GM18519 (cell line): Measurements from ENCODE around the gene CLEC11A.

ENCODE experiments used
- ATAC-seq: cut with Tn5 transposase; IDR thresholded peaks from one replicate; pipeline ENCODE4 v1.9.1; 2021; ENCODE audit warnings: mild to moderate bottlenecking, moderate library complexity; ENCODE audit not compliant: unreplicated experiment, low FRiP score

CLEC11A gene

GRCh38 chr19:50703915-50704796 is 19.0 kb upstream of the CLEC11A start:
- no peak for ATAC-seq

- no peak for ATAC-seq
These were observed 17.6 kb upstream of the CLEC11A start for GRCh38 chr19:50705422-50706019.

- ATAC-seq: no peak
These were observed 16.8 kb upstream of the CLEC11A start for GRCh38 chr19:50706387-50706786.

DNA sequence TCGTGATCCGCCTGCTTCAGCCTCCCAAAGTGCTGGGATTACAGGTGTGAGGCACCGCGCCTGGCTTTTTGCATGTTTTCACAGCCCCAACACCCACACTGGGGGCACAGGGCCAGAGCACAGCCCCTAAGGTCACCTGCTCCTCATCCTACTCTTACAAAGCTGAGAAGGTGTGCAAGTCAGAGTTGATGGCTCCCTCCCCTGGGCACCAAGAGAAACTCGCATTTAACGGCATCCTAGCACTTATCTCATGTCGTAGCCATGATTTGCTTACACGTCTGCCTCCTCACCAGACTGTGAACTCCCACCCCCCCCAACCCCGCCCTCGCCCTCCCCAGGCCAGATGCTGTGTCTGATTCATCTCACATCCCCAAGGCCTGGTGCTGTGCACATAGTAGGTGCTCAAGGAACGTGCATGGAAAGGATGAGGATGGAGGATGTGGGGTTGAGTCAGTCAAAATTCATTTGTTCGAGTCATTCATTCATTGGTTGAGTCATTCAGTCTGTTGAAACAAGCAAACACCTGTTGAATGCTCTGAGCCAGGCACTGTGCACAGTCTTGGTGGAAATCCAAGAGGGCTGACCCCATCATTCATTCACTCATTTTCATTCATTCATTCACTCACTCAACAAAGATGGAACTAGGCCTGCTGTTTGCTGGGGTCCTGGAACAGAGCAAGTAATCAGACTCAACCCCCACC is 14.8 kb upstream of the CLEC11A start:
- no peak for ATAC-seq

GRCh38 chr19:50710094-50710493 is 13.1 kb upstream of the CLEC11A start:
- ATAC-seq: no peak

- no peak for ATAC-seq
These were observed 12.6 kb upstream of the CLEC11A start for GRCh38 chr19:50710612-50711011.

- ATAC-seq: no peak
These were observed 12.0 kb upstream of the CLEC11A start for GRCh38 chr19:50711196-50711595.

DNA sequence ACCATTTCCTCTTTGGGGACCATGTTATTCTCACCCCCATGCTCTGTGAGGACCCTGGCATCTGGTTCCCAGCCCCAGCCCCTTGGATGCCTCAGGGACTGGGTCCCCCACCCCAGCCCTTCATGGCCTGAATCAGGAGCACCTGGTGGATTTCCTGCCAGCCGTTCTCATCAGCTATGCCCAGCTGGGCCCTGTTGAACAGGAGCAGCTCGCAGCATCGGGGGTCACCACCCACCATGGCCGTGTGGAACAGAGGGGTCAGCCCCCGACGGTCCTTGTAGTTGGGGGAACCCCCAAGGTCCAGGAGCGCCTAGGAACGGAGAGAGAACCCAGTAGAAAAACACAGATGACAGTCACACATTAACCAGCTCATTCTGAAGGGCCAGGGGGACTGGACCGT is 11.4 kb upstream of the CLEC11A start:
- no peak for ATAC-seq

GRCh38 chr19:50712833-50713232 is 10.3 kb upstream of the CLEC11A start:
- ATAC-seq: no peak

DNA sequence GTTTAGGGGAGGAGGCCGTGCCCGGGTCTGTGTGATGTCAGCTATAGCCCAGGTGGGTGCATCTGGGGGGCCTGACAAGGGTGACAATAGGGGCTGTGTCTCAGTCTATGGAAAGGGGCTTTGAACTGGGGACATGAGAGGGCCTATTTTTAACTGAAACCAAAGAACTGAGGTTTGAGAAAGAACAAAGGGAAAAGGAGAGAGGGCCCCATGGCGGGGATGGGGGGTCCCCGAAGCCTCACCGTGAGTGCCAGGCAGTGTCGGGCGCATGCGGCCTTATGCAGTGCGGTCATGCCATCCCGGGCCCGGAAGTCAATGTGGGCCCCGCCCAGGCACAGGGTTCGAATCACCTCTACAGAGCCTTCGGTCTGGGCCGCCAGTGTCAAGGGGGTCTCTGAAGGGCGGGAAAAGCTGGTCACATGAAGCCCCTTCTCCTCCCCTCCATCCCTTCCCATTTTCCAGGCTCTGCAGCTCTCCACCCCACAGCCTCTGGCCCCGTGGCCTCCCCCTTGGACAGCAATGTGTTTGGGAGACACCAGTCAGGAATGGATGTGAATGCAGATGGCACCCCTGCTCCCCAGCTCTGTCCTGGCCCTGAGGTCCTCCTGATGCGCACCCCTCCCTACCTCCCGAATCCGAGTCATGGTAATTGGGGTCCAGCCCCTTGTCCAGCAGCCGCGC is 9.5 kb upstream of the CLEC11A start:
- ATAC-seq: no peak

DNA sequence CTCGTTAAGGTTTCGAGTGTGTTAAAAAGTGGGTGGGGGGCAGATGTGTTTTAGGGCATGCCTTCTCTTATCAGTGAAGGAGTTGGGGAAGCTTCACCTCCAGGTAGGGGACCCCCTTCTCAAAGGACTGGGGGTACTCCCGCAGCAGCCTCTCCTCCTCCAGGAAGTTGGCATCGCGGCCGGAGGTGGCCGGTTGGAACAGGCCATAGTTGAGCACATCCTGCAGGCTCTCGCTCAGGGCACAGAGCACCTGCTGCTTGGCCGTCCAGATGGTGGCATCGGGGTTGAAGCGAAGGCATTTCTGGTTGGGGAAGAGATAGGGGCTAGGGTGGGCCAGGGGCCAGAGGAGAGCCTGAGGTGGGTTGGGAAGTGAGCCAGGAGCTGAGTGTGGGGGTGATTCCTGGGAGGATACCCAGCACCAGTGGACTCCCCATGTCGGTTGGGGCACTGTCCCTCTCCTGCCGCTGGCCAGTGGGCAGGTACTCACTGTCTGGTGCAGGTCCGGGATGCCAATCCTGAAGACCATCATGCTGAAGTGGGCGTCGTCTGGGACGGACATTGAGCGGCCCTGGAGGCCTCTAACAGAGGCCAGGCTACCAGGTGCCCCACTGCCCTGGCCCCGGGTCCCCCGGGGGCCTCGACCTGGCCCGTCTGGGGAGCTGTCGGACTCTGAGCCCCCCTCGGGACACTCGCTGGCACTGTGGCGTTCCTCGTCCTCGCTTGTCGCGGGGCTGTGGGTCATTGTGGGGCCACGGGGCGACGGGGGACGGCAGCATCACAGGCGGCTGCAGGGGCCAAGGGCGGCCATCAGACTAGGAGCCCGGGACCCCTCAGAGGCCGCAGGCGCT is 6.8 kb upstream of the CLEC11A start:
- no peak for ATAC-seq

DNA sequence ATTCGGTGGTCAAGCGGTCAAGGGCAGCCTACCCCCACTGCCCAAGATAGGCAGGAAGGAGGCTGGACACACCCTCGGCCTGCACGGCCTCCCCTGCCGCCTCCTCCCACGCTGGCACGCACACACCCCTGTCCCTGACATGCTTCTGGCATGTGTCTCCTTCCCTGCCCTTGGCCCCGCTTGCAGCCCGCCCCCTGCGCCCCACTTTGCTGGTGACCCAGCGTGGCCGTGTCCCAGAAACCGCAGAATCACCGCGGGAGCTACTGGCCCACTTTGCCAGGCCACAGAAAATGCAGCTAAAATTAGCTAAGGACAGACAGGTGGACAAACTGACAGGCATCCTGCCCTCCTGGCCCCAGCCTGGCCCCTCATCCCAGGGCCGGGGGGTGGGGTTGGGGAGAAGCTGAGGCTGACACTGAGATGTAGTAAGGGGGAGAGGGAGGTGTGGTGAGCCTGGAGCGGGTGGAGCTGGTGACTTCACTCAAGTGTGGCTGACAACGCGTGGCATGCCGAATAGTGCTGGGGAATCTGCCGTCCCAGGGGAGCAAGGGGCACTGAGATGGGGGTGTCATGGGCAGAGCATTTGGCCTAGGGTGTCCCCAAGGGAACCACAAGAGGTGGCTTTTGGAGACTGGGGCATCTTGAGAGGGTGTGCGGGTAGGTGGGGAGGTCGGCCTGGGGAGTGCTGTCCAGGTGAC is 6.0 kb upstream of the CLEC11A start:
- ATAC-seq: no peak

- ATAC-seq: no peak
These were observed 5.3 kb upstream of the CLEC11A start for GRCh38 chr19:50717891-50718254.

DNA sequence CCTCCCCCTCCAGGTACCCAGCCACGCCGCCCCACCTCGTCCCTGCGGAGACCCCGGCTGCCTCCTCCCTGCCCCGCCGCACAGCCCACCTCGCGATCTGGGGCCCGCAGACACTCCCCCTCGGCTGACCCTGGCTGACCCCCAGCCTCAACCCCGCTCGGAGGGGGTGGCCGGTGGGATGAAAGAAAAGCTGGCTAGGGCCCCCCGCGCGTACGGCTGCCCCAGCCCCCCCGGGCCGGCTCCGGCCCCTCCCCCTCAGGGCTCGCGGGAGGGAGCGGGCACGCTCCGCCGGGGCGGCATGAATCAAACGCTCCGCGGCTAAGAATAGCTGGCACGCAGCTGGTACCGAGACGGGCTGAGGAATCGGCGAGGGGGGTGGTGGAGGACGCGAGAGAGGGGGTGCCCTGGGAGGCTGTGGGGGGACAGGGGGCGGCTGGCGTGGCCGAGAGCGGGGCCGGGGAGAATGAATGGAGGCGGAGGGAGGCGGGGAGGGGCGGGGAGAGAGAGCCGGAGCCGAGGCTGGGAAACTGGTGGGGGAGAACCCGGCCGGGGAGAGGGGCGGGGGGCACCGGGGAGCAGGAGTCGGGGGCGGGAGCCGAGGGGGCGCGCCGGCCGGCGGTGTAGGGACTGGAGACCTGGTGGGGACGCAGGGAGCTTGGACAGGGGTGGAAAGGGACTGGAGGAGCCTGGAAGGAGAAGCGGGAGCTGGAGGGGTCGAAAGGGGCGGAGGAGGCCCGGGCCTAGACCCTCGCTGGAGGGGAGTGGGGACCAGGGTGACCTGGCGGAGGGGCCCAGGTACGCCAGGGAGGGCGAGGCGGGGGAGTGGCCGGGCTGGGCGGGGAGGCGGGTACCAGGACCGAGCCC is 4.7 kb upstream of the CLEC11A start:
- no peak for ATAC-seq

GRCh38 chr19:50719119-50719435 is 4.1 kb upstream of the CLEC11A start:
- no peak for ATAC-seq

DNA sequence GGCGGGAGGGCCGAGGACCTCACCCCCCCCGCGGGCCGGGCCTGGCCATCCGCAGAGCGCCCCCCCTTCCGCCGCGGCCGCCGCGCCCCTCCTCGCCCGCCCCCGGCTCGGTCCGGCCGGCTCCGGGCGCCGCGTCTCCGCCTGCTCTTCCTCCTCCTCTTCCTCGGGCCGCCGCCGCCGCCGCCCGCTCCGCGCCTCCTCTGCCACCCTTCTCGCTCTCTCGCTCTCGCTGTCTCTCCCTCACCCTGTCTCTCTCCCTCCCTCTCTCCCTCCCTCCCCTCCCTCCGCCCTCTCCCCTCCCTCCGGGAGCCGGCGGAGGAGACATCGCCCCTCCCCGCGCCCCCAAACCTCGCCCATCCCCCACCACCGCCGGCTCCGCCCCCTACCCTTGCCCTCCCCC is 3.6 kb upstream of the CLEC11A start, which contains the start of gene SHANK1:
Gene SHANK1 (minus strand): TSS at position 237 of the 400 bp plus-strand sequence. CDS start 2,883 bp downstream, outside the sequence.
- no peak for ATAC-seq

DNA sequence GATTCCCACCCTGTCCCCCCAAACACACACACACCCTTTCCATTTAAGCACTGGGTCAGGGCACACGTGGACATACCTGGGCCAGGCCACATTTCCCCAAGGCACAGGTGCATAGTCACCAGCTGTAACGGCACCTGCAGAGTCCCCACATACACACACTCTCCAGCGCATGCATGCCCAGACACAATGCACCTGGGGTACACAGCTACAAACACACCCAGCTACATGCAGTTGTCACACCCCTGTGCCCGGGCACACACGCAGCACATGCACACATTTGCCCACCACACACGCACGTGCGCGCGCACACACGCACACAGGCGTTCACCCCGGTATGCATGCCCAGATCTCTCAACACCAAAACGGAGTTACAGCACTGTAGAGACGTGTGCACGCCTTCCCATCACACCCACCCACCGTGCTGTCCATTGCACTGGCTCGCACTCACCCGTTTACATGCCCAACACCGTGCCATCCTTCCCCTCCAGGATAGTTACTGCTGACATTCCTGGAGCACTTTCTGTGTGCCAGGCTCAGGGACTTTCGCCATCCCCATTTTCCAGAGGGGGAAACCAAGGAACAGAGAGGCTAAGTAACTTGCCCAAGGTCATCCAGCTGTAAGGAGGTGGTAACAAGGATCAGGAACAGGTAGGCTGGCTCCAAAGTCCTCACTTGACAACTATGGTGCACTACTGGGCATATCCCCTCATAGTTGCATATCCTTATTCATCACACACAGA is 2.8 kb upstream of the CLEC11A start:
- ATAC-seq: no peak

- ATAC-seq: no peak
These were observed 2.2 kb upstream of the CLEC11A start for GRCh38 chr19:50720921-50721381.
